Fibroblast of villous mesenchyme (primary cell): ENCODE measurements around the gene HM13. TPM values are rescaled to one million over a fixed set of nuclear protein-coding genes. Genes with fewer than 3 reads are reported as not detected.
"Not testable (repeated sequence)": the region's sequence is repeated elsewhere in the genome, so short reads cannot be mapped to it uniquely, and the experiment has no call there.

Experiments
- DNase-seq: peaks from one replicate; pipeline ENCODE4 v3.0.0-alpha.2; 2010; ENCODE audit warnings: low read depth
- H3K4me3 ChIP-seq: 2 replicates; pipeline ENCODE4 v1.5.1; 2011; ENCODE audit warnings: low read depth, mild to moderate bottlenecking, low read length
- total RNA-seq: library from RNA; depleted of rRNA; stranded (reverse); fragments of >200 nt; gene quantifications from 2 replicates; pipeline ENCODE4 v1.2.3, GENCODE V29; 2012
- TF ChIP-seq, protein P1 (sequence below): IDR thresholded peaks from 2 replicates; pipeline ENCODE4 v1.5.1; 2012; ENCODE audit warnings: low read depth, mild to moderate bottlenecking, low read length; ENCODE audit not compliant: insufficient read depth

HM13 gene
- total RNA-seq, 1 donor, result 91.1 TPM

- TF ChIP-seq, protein P1, sequence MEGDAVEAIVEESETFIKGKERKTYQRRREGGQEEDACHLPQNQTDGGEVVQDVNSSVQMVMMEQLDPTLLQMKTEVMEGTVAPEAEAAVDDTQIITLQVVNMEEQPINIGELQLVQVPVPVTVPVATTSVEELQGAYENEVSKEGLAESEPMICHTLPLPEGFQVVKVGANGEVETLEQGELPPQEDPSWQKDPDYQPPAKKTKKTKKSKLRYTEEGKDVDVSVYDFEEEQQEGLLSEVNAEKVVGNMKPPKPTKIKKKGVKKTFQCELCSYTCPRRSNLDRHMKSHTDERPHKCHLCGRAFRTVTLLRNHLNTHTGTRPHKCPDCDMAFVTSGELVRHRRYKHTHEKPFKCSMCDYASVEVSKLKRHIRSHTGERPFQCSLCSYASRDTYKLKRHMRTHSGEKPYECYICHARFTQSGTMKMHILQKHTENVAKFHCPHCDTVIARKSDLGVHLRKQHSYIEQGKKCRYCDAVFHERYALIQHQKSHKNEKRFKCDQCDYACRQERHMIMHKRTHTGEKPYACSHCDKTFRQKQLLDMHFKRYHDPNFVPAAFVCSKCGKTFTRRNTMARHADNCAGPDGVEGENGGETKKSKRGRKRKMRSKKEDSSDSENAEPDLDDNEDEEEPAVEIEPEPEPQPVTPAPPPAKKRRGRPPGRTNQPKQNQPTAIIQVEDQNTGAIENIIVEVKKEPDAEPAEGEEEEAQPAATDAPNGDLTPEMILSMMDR, result peak; percentile 90
- DNase-seq, result peak; percentile 70
- H3K4me3 ChIP-seq, result not testable (repeated sequence)
Observed at GRCh38 chr20:31502884-31503673, 11.2 kb upstream of the HM13 start.

DNA sequence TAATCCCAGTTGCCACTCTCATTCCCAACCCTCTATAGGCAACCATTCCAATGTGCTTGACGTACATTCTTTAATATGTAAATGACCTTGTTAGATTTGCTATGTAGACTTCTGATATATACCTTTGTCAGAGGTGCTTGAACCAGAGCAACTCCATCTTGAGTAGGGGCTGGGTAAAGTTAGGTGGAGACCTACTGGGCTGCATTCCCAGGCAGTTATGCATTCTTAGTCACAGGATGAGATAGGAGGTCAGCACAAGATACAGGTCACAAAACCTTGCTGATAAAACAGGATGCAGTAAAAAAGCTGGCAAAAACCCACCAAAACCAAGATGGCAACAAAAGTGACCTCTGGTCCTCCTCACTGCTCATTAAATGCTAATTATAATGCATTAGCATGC, 8.3 kb upstream of the HM13 start:
- TF ChIP-seq, protein P1, result no peak
- H3K4me3 ChIP-seq, result no peak overlapping the region
- peak; percentile 14 for DNase-seq

DNA sequence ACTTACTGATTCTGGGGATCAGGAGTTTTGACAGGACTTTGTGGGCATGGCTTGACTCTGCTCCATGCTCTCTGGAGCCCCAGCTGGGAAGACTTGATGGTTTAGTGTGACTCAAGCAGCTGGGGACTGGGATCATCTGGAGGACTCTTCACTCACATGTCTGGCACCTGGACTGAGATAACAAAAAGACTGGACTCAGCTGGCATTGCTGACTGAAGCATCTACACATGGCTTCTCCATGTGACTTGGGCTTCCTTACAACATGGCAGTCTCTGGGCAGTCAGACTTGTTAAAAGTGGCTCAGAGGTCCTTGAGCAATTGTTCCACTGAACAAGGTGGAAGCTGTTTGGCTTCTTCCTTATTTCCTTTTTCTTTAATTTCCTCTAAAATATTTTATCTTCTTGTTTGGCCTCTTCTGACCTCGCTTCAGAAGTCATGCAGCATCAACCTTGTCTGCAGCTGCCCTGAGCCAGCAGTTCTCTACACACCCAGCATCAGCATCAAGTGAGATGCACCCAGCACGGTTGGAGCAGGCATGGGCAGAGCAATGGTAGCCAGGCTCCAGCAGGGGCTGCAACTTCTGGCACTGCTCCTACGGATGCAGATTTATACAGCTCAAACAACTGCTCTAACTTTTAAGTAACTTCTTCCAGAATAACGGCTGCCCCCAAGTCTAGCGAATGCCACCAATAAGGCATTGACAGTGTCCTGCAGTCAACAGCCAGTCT, 5.6 kb upstream of the HM13 start:
- TF ChIP-seq, protein P1, result no peak
- H3K4me3 ChIP-seq, result no peak overlapping the region
- DNase-seq, result no peak

- H3K4me3 ChIP-seq, result peak overlapping the region; percentile 99
- TF ChIP-seq, protein P1, result no peak
- DNase-seq, result no peak
Observed at GRCh38 chr20:31515072-31515774, 981 bp downstream of the HM13 start.

- peak overlapping the region; percentile 99 for H3K4me3 ChIP-seq
- no peak for DNase-seq
- TF ChIP-seq, protein P1, result no peak
Observed at GRCh38 chr20:31515775-31516107, 1.5 kb downstream of the HM13 start.

DNA sequence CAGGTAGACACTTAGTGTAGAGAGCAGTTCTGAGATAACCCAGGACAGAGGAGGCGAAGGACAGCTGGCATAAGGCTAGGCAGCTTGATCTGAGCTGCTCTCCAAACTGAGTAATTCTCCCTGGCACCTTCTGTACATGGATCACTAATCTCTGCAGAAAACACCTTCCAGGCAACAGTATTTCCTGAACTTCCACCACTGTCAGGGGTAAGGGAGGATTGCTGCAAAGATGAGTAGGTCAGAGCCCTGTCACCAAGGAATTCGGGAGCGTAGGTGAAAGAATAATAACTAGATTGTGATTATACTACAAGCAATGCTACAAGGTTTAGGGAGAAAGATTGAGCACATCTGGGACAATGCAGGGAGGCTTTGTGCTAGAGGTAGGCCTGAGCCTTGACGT, 1.9 kb downstream of the HM13 start:
- TF ChIP-seq, protein P1, result no peak
- peak overlapping the region; percentile 99 for H3K4me3 ChIP-seq
- DNase-seq, result no peak
